Esophagus squamous epithelium (tissue), 4 donors: ENCODE results near the gene BLOC1S1.

Source experiments
- CTCF ChIP-seq, 6 experiments: fragments of 450-650 bp in 4 of 6; fragments of 200-600 bp in 2 of 6; sonication (generic) in 2 of 6; IDR thresholded peaks; one replicate each; pipeline ENCODE4 v1.5.1; 2016 to 2019; ENCODE audit warnings: antibody characterized with exemption in 6 of 6, mild to moderate bottlenecking in 4 of 6, moderate library complexity in 4 of 6
- POLR2A ChIP-seq, 4 donors: fragments of 450-650 bp; IDR thresholded peaks; one replicate each; pipeline ENCODE4 v1.6.1; 2017; ENCODE audit warnings: antibody characterized with exemption in 4 of 4, mild to moderate bottlenecking in 4 of 4, moderate library complexity in 3 of 4

DNA sequence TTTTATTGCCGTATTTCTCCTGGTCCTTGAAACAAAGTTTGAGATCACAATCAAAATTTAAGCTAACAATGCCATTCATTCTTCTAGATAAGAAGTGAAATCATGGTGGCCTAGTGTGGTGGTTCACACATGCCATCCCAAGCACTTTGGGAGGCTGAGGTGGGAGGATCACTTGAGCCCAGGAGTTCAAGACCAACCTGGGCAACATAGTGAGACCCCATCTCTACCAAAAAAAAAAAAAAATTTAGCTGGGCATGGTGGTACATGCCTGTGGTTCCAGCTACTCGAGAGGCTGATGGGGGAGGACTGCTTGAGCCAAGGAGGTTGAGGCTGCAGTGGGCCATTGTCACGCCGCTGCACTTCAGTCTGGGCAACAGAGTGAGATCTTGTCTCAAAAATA is 51.3 kb downstream of the BLOC1S1 start:
- TF ChIP-seq CTCF (IDR thresholded peaks at IDR 0.05): no peak
- TF ChIP-seq POLR2A (IDR thresholded peaks at IDR 0.05): no peak
